Stimulated activated CD8-positive, alpha-beta memory T cell treated with anti-CD3 and anti-CD28 coated beads, Interleukin-15, amount 100 ng/mL, for 4 hours (primary cell): ENCODE results near the gene NHSL2.
A peak's percentile ranks its signal among the peaks of the same experiment; 100 is the strongest.

Source experiments
- DNase-seq, 2 donors: peaks; one replicate each; pipeline ENCODE4 v3.0.0-alpha.2; 2020; ENCODE audit warnings: low read depth in 2 of 2

The NHSL2 gene

DNA sequence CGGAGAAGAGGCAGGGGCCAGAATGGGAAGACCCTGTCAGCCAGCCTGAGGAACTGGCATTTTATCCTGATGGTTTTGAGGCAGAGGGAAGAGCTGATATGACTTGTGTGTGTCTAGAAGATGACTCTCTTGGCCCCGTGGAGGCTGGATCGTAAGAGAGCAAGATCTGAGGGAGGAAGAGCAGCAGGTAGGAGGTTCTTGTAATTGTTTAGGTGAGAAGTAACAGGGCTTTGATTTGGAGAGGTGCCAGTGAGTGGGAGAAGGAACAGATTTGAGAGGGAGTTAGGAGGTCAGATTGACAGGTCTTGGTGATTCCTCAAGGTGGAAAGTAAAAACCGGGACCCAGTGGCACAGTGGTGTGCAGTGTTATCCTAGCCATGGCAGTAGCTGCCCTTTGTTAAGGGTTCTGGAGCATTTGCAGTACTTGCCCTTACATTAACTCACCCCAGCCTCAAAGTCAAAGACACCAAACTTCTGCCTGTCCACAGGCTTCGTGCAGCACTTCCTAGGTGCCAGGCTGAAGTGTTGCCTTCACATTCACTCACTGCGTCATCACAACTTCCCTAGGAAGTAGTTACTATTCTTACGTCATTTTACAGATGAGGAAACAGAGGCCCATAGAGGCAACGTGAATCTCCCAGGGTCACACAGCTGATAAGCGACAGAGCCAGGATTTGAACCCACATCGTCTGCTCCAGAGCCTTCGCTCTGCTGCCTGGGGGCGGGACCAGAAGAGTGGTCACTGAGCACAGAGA is 197.4 kb downstream of the NHSL2 start:
- no peak for DNase-seq

- DNase-seq = no peak
Measured at GRCh38 chrX:72108666-72109065, 198.0 kb downstream of the NHSL2 start.

- DNase-seq = no peak
Measured at GRCh38 chrX:72110051-72110875, 199.6 kb downstream of the NHSL2 start.

DNA sequence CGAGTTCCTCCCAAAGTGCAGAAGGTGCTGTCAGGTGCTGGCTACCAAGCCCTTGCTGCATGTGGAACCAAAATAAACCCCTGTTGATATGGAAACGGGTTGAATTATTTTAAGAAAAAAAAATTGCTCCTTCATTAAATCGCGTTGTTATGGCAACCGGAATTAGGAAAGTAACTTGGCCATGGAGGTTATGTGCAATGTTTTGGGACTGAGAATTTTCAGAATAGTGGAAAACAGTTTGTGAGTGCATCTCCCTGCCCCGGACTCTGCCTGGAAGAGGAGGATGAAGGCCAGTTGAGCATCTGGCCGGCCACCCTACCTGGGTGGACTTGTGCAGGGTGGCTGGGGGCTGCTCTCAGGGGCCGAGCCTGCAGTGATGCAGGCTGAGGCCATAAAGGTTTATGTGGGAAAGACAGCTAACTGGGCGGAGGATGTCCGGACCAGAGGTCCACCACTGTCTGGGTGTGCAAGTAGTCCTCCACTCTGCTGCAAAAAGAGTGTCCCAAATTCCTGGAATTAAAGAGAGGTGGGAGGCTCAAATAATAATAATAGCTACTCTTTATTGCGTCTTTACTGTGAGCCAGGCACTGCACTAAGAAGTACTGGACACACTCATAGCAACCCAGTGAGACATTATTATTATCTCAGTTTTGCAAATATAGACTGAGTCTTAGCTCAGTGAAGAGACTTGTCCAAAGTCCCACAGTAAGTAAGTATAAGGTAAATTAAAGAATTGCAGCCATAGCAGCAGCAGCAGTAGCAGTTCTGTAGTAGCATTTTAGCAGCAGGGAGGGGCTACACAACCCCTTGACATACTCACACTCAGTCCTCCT is 200.4 kb downstream of the NHSL2 start:
- no peak for DNase-seq

DNA sequence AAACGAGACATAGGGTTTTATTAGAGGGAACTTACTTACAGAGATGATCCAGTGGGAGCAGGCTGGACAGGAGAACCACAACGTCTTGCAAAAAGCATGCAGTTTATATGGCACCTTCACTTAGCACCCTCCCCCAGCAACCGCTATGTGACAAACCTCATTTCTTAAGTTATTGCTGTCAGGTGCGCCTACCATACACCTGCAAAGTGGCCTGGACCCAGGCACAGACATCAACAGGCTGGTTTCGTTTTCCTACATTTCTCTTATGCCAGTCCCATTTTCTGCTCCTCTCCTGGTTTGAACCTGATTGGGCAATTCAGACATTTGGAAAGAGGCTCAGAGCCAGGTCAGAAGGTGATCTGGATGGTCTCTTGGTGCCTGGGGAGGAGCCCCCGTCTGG is 202.8 kb downstream of the NHSL2 start:
- no peak for DNase-seq

- no peak for DNase-seq
Measured at GRCh38 chrX:72114306-72114705, 203.7 kb downstream of the NHSL2 start.

- DNase-seq = no peak
Measured at GRCh38 chrX:72114807-72115206, 204.2 kb downstream of the NHSL2 start.

DNA sequence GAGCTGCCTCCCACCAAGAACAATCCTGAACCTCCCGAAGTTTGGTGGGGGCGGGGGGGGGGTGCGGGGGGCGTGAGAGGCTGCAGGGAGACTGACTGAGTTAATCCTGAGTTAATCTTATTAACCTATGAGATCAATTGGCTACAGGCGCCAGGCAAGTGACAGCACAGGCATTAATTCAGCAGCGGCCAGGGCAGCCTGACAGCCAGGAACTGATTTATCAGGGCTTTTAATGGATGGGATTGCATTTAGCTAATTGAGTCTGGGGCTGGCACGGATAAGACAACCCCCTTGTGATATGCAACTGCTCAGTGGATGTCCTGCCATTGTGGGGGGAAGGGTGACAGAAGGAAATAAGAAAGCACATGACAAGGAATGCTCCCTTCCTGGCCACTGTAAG is 204.7 kb downstream of the NHSL2 start:
- DNase-seq = no peak

GRCh38 chrX:72117636-72118210 is 207.1 kb downstream of the NHSL2 start:
- DNase-seq = no peak

- no peak for DNase-seq
Measured at GRCh38 chrX:72120837-72121236, 210.2 kb downstream of the NHSL2 start.

- no peak for DNase-seq
Measured at GRCh38 chrX:72121383-72121782, 210.7 kb downstream of the NHSL2 start.

DNA sequence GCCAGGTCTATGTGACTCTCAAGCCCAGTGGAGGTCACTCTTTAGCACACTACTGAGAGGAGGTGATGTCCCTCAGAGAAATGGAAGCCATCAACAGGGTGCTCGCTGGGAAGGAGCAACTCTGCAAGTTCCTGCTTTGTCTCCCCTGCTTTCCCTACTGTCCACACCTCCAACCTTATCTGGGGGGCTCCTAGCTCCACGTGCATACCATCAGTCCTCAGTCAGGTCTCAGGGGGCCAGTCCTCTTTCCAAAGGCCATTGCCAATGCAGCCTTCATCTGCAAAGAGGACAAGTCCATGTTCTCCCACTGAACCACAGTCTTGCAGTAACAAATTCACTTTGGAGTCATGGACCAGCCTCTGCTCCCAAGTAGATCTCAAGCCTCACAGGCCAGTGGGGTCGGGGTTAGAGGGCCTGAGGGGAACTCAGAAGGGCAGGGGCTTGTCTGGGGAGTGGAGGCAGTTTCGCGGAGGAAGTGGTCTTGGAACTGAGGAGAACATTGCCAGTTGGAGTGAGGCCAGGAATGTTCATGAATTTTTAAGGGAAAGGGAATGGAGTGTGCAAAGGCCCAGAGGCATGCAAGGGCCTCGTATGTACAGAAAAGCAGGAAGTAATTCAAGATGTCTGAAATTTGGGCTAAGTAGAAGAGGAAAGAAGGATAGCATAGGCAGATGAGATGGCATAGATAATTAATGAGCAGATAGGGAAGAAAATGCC is 212.1 kb downstream of the NHSL2 start:
- no peak for DNase-seq

- DNase-seq = no peak
Measured at GRCh38 chrX:72123471-72124185, 213.0 kb downstream of the NHSL2 start.

- no peak for DNase-seq
Measured at GRCh38 chrX:72124540-72125201, 214.0 kb downstream of the NHSL2 start.

GRCh38 chrX:72125331-72126047 is 214.8 kb downstream of the NHSL2 start:
- no peak for DNase-seq

- DNase-seq = no peak
Measured at GRCh38 chrX:72126048-72126415, 215.4 kb downstream of the NHSL2 start.

DNA sequence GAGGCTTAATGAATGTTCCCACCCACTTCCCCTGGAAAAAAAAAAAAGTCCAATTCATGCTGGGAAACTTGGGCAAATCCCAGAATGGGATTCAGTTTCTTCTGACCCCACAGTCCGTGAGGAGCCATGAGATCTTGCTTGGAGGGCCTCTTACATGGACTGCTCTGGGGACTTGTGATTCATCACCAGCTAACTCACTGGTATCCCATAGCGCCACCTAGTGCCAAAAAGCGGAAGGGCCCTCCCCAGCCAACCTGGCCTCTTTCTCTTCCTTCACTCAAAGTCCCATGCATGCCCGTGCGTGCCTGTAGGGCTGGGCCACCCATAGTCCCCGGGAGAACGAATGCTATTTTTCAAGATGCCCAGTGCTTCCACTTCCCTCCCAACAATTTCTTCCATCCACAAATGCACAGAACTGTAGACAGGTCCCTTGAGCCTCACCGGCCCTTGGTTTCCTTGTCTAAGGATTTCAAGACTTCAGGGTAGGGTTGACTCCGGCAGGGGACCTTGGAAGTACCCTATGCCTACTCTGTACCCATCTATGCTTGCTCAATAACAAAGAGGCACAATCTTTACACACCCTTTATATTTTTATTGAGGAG is 216.0 kb downstream of the NHSL2 start:
- DNase-seq = peak; percentile 50 to 66

DNA sequence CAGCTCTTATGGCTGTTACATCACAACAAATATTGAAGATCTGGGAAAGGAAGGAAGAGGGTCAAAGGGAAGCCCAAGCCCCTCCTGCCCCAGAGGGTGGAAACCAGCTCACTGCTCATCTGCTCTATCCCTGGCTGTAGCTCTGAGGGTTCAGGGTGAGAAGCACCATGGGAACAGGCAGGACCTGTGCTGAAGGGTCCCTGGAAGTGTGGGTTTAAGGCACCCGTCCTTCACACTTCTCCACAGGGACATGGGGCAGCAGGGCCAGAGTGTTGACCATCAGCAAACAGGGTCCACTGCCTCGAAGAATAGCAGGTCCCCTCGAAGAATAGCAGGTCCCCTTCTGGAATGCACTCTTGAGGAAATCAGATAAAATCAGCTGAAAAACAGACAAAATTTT is 216.7 kb downstream of the NHSL2 start:
- no peak for DNase-seq
